Measurements from ENCODE around the gene TNFRSF12A. TPM values are rescaled to one million over a fixed set of nuclear protein-coding genes. Genes with fewer than 3 reads are reported as not detected.

The TNFRSF12A gene
- total and polyA plus RNA-seq, 2 of the 13 experiments (the other 11 are each of a cell fraction or from before 2014, with no cell fraction given) = 61.9 to 66.0 TPM

DNA sequence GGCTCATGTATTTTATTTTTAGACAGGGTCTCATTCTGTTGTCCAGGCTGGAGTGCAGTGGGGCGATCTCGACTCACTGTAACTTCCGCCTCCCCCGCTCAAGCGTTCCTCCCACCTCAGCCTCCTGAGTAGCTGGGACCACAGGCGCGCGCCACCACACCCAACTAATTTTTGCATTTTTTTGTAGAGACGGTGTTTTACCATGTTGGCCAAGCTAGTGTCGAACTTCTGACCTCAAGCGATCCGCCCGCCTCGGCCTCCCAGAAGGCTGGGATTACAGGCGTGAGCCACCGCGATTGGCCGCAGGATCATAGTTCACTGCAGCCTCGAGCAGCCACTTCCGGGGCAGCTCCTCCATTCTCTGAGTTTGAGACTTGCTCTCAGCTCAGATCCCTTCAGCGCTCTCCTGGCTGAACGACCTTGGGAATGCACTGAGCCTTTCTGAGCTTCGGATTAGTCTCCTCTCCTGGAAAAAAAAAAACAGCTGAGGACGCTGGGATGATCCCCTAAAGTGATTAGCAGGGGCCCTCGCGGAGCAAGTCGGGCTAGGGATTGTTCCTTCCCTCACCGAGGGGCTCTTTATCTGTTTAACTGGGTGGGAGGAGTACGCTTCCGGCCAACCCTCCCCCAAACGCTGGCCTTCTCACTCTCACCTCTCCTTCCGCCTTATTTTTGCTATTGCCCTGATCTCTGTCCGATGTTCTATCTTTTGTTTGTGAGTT lies 38.8 kb upstream of the TNFRSF12A start (continued):
- TF ChIP-seq, protein P1, sequence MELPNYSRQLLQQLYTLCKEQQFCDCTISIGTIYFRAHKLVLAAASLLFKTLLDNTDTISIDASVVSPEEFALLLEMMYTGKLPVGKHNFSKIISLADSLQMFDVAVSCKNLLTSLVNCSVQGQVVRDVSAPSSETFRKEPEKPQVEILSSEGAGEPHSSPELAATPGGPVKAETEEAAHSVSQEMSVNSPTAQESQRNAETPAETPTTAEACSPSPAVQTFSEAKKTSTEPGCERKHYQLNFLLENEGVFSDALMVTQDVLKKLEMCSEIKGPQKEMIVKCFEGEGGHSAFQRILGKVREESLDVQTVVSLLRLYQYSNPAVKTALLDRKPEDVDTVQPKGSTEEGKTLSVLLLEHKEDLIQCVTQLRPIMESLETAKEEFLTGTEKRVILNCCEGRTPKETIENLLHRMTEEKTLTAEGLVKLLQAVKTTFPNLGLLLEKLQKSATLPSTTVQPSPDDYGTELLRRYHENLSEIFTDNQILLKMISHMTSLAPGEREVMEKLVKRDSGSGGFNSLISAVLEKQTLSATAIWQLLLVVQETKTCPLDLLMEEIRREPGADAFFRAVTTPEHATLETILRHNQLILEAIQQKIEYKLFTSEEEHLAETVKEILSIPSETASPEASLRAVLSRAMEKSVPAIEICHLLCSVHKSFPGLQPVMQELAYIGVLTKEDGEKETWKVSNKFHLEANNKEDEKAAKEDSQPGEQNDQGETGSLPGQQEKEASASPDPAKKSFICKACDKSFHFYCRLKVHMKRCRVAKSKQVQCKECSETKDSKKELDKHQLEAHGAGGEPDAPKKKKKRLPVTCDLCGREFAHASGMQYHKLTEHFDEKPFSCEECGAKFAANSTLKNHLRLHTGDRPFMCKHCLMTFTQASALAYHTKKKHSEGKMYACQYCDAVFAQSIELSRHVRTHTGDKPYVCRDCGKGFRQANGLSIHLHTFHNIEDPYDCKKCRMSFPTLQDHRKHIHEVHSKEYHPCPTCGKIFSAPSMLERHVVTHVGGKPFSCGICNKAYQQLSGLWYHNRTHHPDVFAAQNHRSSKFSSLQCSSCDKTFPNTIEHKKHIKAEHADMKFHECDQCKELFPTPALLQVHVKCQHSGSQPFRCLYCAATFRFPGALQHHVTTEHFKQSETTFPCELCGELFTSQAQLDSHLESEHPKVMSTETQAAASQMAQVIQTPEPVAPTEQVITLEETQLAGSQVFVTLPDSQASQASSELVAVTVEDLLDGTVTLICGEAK (IDR thresholded peaks at IDR 0.05) = no peak
- TF ChIP-seq, protein P1 (CRISPR knock-in tag; IDR thresholded peaks at IDR 0.05) = no peak
- TF ChIP-seq PHF21A (CRISPR knock-in tag; IDR thresholded peaks at IDR 0.05) (peak; percentile 67), ZBTB1 (CRISPR knock-in tag; IDR thresholded peaks at IDR 0.05; ENCODE audit: borderline replicate concordance) (no peak), ZNF570 (CRISPR knock-in tag; IDR thresholded peaks at IDR 0.05; ENCODE audit: borderline replicate concordance) (no peak), ZBTB8A (CRISPR knock-in tag; IDR thresholded peaks at IDR 0.05; ENCODE audit: borderline replicate concordance, low read depth) (no peak), TOPORS (CRISPR knock-in tag; IDR thresholded peaks at IDR 0.05) (no peak), SOX13 (IDR thresholded peaks at IDR 0.05) (0 out of 2 replicates have a peak, but pooled peaks have one; percentile 10), SOX13 (CRISPR knock-in tag; conservative IDR thresholded peaks at IDR 0.05 in 1 of 2, IDR thresholded peaks at IDR 0.05 in 1 of 2) (peak in 1 of 2 experiments; percentile 8; a peak in 1 of 4 replicates), ZNF337 (CRISPR knock-in tag; IDR thresholded peaks at IDR 0.05; ENCODE audit: borderline replicate concordance, low read depth) (no peak), ATRX (CRISPR knock-in tag; IDR thresholded peaks at IDR 0.05; ENCODE audit: borderline replicate concordance) (no peak)
- TF ChIP-seq, protein P2, sequence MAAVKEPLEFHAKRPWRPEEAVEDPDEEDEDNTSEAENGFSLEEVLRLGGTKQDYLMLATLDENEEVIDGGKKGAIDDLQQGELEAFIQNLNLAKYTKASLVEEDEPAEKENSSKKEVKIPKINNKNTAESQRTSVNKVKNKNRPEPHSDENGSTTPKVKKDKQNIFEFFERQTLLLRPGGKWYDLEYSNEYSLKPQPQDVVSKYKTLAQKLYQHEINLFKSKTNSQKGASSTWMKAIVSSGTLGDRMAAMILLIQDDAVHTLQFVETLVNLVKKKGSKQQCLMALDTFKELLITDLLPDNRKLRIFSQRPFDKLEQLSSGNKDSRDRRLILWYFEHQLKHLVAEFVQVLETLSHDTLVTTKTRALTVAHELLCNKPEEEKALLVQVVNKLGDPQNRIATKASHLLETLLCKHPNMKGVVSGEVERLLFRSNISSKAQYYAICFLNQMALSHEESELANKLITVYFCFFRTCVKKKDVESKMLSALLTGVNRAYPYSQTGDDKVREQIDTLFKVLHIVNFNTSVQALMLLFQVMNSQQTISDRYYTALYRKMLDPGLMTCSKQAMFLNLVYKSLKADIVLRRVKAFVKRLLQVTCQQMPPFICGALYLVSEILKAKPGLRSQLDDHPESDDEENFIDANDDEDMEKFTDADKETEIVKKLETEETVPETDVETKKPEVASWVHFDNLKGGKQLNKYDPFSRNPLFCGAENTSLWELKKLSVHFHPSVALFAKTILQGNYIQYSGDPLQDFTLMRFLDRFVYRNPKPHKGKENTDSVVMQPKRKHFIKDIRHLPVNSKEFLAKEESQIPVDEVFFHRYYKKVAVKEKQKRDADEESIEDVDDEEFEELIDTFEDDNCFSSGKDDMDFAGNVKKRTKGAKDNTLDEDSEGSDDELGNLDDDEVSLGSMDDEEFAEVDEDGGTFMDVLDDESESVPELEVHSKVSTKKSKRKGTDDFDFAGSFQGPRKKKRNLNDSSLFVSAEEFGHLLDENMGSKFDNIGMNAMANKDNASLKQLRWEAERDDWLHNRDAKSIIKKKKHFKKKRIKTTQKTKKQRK (IDR thresholded peaks at IDR 0.05; ENCODE audit: low read length) = no peak
- TF ChIP-seq, protein P3, sequence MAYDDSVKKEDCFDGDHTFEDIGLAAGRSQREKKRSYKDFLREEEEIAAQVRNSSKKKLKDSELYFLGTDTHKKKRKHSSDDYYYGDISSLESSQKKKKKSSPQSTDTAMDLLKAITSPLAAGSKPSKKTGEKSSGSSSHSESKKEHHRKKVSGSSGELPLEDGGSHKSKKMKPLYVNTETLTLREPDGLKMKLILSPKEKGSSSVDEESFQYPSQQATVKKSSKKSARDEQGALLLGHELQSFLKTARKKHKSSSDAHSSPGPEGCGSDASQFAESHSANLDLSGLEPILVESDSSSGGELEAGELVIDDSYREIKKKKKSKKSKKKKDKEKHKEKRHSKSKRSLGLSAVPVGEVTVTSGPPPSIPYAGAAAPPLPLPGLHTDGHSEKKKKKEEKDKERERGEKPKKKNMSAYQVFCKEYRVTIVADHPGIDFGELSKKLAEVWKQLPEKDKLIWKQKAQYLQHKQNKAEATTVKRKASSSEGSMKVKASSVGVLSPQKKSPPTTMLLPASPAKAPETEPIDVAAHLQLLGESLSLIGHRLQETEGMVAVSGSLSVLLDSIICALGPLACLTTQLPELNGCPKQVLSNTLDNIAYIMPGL (CRISPR knock-in tag; IDR thresholded peaks at IDR 0.05; ENCODE audit: borderline replicate concordance in 1 of 2, low read depth in 1 of 2) = 0 out of 4 replicates have a peak, but pooled peaks of 1 of the 2 experiments have one; percentile 20

All from HepG2 (cell line).